ENCODE results near the gene SCGB1C1. TPM values are rescaled to one million over a fixed set of nuclear protein-coding genes. Genes with fewer than 3 reads are reported as not detected.

Gene SCGB1C1
- total and polyA plus RNA-seq, 2 experiments from 2014 or later = not detected

GRCh38 chr11:230431-230830 is 37.6 kb downstream of the SCGB1C1 start:
- no peaks in the 10 kb centered on the region; the same call in 2 of the 3 replicates for H3K36me3 Mint-ChIP-seq (ENCODE audit: low read depth)
- Histone ChIP-seq H3K79me2 (replicated peaks; ENCODE audit: insufficient read depth) (peaks cover 7% of the 10 kb centered on the region; the same call in 1 of the 2 replicates), H3F3A (replicated peaks; ENCODE audit: low read depth) (no peaks in the 10 kb centered on the region), H4K20me1 (replicated peaks; ENCODE audit: insufficient read depth) (peaks cover 3% of the 10 kb centered on the region; the same call in 1 of the 2 replicates), H3K36me3 (ENCODE audit: insufficient read depth) (no peaks in the 10 kb centered on the region), H3K27ac (ENCODE audit: low read depth) (no peak overlapping the region), H3K27me3 (ENCODE audit: insufficient read depth) (no peaks in the 10 kb centered on the region), H3K4me3 (no peak overlapping the region), H3K9me2 (ENCODE audit: insufficient read depth) (no peaks in the 10 kb centered on the region), H3K4me2 (no peak overlapping the region), H3K4me1 (ENCODE audit: insufficient read depth) (peaks cover 3% of the 10 kb centered on the region; the same call in 1 of the 2 replicates), H2AFZ (no peak overlapping the region)
- no peak overlapping the region for H3K4me3 Mint-ChIP-seq
- H3K27ac Mint-ChIP-seq = no peak overlapping the region
- 0 out of 3 replicates have a peak, but pooled peaks cover 3% of the 10 kb centered on the region for H3K4me1 Mint-ChIP-seq
- ATAC-seq (no peak), DNase-seq (ENCODE audit: low spot score) (no peak)
- peaks cover 7% of the 10 kb centered on the region for H3K27me3 Mint-ChIP-seq (ENCODE audit: insufficient read depth, low read depth, poor library complexity)
- TF ChIP-seq CTCF (conservative IDR thresholded peaks at IDR 0.05; ENCODE audit: low read depth in 2 of 2) = no peak
- TF ChIP-seq STAT1 (IDR thresholded peaks at IDR 0.05; ENCODE audit: unreplicated experiment) = no peak
- no peak for TF ChIP-seq POLR2AphosphoS5 (IDR thresholded peaks at IDR 0.05; ENCODE audit: low read depth)
- TF ChIP-seq EZH2phosphoT487 (IDR thresholded peaks at IDR 0.05; ENCODE audit: unreplicated experiment) = no peak
- no peak for TF ChIP-seq REST (IDR thresholded peaks at IDR 0.05; ENCODE audit: unreplicated experiment)
- no peak for TF ChIP-seq ZNF114 (CRISPR knock-in tag; IDR thresholded peaks at IDR 0.05)
- no peak for TF ChIP-seq ZNF462 (CRISPR knock-in tag; IDR thresholded peaks at IDR 0.05)
- TF ChIP-seq NANOG (IDR thresholded peaks at IDR 0.05; ENCODE audit: borderline replicate concordance) = no peak
- TF ChIP-seq ETS1 (IDR thresholded peaks at IDR 0.05) = no peak
- no peak for TF ChIP-seq EZH2 (IDR thresholded peaks at IDR 0.05; ENCODE audit: low read depth, unreplicated experiment)
- no peak for TF ChIP-seq ZNF331 (CRISPR knock-in tag; IDR thresholded peaks at IDR 0.05; ENCODE audit: low read depth)
- TF ChIP-seq JUNB (IDR thresholded peaks at IDR 0.05; ENCODE audit: unreplicated experiment) = no peak
- TF ChIP-seq CREB1 (CRISPR knock-in tag; IDR thresholded peaks at IDR 0.05; ENCODE audit: low read depth) = no peak
- H3K9me3 Mint-ChIP-seq = no peaks in the 10 kb centered on the region
